Activated naive CD8-positive, alpha-beta T cell treated with anti-CD3 and anti-CD28 coated beads, Interleukin-2, amount 50 U/mL, for 24 hours (primary cell): ENCODE results near the gene STAM2.
"Not testable (repeated sequence)": the region's sequence is repeated elsewhere in the genome, so short reads cannot be mapped to it uniquely, and the experiment has no call there.

Source experiments
- ATAC-seq: fragments of 150-1000 bp; cut with Tn5 transposase; one replicate; pipeline ENCODE4 v1.10.0; 2021
- DNase-seq: peaks from one replicate; pipeline ENCODE4 v3.0.0; 2021
- H3K27ac Mint-ChIP-seq: one replicate; pipeline ENCODE4 v1.8.0; 2021; ENCODE audit warnings: mild to moderate bottlenecking, mixed read lengths
- H3K27me3 Mint-ChIP-seq: one replicate; pipeline ENCODE4 v1.8.0; 2021; ENCODE audit warnings: mixed read lengths
- H3K36me3 Mint-ChIP-seq: one replicate; pipeline ENCODE4 v1.8.0; 2021; ENCODE audit warnings: low read depth, mixed read lengths
- H3K4me1 Mint-ChIP-seq: one replicate; pipeline ENCODE4 v1.8.0; 2021; ENCODE audit warnings: mixed read lengths
- H3K4me3 Mint-ChIP-seq: one replicate; pipeline ENCODE4 v1.8.0; 2021; ENCODE audit warnings: mild to moderate bottlenecking, moderate library complexity, mixed read lengths
- H3K9me3 Mint-ChIP-seq: one replicate; pipeline ENCODE4 v1.8.0; 2021; ENCODE audit warnings: mixed read lengths

STAM2 gene

DNA sequence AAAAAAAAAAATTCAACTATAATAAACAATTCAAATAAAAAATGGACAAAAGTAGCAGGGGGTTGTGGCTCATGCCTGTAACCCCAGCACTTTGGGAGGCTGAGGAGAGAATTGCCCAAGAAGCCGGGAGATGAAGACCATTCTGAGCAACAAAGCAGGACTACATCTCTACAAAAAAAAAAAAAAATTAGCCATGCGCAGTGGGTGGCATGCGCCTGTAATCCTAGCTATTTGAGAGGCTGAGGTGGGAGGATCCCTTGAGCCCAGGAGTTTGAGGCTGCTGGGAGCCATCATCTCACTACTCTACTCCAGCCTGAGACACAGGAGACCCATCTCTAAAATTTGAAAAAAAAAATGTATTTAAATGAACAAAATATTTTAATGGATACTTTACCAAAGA lies 72.3 kb downstream of the STAM2 start:
- Mint-ChIP-seq H3K4me1 (peaks cover 11% of the 10 kb centered on the region), H3K36me3 (no peaks in the 10 kb centered on the region), H3K27me3 (peaks cover 35% of the 10 kb centered on the region), H3K4me3 (no peak overlapping the region), H3K27ac (no peak overlapping the region), H3K9me3 (no peaks in the 10 kb centered on the region)
- DNase-seq (no peak), ATAC-seq (no peak)

DNA sequence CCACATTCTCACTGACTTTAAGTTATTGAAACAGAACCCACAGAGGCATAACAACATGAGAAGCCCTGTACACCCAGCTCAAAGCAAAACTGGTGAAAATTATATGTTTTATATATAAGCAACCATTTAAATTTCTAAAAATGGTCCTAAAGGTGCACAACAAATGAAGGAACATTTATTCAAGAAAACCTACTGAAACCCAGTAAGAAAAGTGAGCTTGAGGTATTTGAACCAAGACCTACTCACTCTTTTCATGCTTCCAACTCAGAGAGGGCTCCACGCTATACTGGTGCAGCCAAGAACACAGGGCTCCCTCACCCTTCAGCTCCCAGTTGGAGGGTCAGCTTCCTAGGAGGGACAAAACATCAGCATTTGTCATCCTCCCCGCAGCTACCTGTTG lies 74.6 kb downstream of the STAM2 start:
- no peaks in the 10 kb centered on the region for H3K36me3 Mint-ChIP-seq
- no peak overlapping the region for H3K4me3 Mint-ChIP-seq
- DNase-seq, result no peak
- H3K27me3 Mint-ChIP-seq, result peaks cover 50% of the 10 kb centered on the region
- H3K4me1 Mint-ChIP-seq, result peaks cover 20% of the 10 kb centered on the region
- no peak overlapping the region for H3K27ac Mint-ChIP-seq
- ATAC-seq, result no peak
- H3K9me3 Mint-ChIP-seq, result no peaks in the 10 kb centered on the region

DNA sequence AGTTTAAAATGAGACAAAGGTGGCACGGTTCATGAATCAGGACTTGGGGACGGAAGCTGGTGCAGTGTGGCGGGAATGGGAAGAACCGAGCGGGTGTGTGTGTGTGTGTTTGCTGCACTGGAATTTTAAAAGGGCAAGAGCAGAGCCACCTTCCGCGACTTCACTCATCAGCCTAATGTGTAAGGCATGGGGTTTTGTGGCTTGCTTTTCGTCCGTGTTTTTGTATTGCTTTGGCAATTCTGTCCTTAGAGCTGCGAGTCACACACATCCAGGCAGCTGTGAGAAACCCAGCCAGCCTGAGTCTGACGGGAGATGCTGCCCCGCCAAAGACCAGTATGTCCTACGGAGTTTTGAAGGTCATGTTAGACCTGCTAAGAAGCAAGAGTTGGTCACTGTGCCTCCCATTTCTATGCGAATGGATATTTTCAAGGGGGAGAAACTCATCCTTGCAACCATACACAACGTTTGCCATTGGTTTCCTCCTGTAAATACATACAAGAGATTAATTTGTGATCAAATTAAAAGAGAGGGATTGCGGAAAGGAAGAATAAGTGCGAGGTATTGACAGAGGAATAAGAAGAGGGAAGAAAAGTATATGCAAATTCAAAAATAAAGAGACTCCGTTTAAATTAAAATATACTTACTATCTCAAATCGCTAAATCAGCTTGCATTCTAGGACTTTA lies 76.1 kb downstream of the STAM2 start:
- DNase-seq, result peak; percentile 4
- H3K27me3 Mint-ChIP-seq, result peaks cover 49% of the 10 kb centered on the region

DNA sequence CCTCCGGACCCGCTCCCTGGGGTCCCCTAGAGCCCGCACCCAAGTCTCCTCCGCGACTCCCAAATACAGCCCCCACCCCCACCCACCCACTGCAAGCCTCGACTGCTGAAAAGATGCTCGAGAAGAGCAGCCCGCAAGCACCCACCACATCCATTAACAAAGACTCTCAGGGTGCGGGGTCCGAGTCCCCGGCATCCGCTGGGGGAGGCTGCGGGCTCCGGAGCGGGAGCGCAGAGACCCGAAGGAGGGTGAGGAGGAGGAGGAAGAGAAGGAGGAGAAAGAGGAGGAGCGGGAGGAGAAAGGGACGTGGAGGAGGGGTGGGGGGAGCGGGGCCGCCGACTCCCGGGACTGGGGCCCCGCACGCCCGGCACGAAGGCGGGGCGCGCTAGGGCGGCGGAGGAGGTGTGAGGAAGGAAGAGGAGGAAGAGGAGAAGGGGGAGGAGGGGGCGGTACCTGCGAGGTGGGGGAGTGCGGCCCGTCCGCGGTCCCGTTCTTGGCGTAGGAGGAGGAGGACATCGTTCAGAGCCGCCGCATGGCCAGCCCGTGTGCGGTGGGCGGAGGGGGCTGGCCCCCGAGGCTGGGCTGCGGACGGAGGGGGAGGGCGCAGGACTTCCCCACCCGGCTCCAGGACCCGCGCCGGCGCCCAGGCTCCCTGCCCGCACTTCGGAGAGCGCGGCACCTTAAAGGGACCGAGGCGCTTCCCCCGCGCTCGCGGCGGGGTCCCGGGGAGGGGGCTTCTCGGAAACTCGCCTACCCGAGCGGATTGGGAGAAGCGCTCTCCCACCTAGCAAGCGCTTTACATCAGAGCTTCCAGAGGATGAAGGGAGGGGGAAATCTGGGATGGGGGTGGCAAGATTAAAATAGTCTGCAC lies 76.8 kb downstream of the STAM2 start, which contains the start of gene CACNB4:
Gene CACNB4 (minus strand): TSS at position 549 of the 871 bp plus-strand sequence.
- no peak within 1 kb of the TSS for H3K27ac Mint-ChIP-seq
- no peaks in the 10 kb centered on the region for H3K36me3 Mint-ChIP-seq
- no peaks in the 10 kb centered on the region for H3K9me3 Mint-ChIP-seq
- peak; percentile 16 for DNase-seq
- peaks cover 44% of the 10 kb centered on the region for H3K27me3 Mint-ChIP-seq
- no peak for ATAC-seq
- peak within 1 kb of the TSS; percentile 77 for H3K4me3 Mint-ChIP-seq
- H3K4me1 Mint-ChIP-seq, result peaks cover 20% of the 10 kb centered on the region

More for the DNA sequence above, 76.1 kb downstream of the STAM2 start:
- Mint-ChIP-seq H3K4me1 (peaks cover 20% of the 10 kb centered on the region), H3K27ac (no peak overlapping the region), H3K36me3 (no peaks in the 10 kb centered on the region), H3K9me3 (no peaks in the 10 kb centered on the region), H3K4me3 (peak overlapping the region; percentile 77)
- ATAC-seq, result peak; percentile 52

DNA sequence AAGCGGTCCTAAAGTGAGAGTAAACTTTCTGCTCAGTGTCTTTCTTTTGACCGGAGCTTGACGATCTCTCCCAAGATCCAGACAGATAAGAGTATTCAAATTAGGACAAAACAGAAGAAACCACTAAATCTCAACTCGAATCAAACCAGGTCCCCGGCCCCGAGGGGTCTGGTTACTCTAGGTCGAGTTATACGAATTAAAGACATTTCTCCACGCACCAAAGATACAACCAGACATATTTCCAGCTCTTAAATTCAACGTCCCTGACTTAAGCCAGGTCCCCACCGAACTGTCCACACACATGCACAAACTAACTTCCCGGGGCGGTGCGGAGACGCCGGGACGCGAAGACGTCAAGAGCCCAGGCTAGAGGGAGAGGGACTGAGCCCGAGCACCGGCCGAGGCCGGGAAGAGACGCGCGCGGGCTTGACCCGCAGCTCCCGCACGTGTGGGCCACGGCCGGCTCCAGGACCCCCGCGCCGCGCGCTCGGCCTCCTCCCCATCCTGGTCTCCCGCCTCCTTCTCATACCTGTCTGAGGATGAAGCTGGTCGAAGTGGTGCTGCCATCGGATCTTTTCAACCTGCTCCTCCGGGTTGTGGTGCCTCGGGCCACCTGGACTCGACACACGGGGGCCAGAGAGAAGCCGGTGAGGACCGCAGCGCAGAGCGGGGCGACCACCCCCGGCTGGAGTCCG lies 77.6 kb downstream of the STAM2 start:
- no peak overlapping the region for H3K27ac Mint-ChIP-seq
- H3K9me3 Mint-ChIP-seq, result no peaks in the 10 kb centered on the region
- H3K4me1 Mint-ChIP-seq, result peaks cover 20% of the 10 kb centered on the region
- peak overlapping the region; percentile 74 for H3K4me3 Mint-ChIP-seq
- DNase-seq (peak; percentile 13), ATAC-seq (peak; percentile 22)
- H3K27me3 Mint-ChIP-seq, result peaks cover 44% of the 10 kb centered on the region
- H3K36me3 Mint-ChIP-seq, result no peaks in the 10 kb centered on the region

DNA sequence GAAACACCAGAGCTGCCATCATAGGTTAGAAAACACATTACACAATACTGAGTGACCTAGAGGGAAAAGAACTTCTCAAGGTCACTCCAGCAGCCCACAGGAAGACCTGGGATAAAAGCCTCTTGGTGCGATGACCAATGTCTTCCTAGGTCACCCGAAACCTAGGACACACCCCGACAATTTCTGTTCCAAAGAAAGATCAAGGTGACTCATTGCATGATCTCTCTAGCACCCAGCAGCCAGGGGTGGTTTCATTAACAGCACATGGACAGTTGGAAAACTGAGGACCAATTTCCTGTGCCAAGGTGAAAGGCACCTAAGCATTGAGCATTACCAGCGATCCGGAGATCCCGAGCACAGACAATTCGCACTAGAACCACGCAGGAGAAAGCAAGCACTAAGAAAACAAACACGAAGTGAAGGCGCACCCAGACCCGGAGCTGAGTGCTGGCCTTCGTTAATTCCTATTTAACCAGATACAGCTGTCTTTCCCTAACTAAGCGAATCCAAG lies 78.2 kb downstream of the STAM2 start:
- no peaks in the 10 kb centered on the region for H3K9me3 Mint-ChIP-seq
- no peak overlapping the region for H3K27ac Mint-ChIP-seq
- no peaks in the 10 kb centered on the region for H3K36me3 Mint-ChIP-seq
- DNase-seq (peak; percentile 2), ATAC-seq (no peak)
- peaks cover 39% of the 10 kb centered on the region for H3K27me3 Mint-ChIP-seq
- peaks cover 20% of the 10 kb centered on the region for H3K4me1 Mint-ChIP-seq
- peak overlapping the region; percentile 74 for H3K4me3 Mint-ChIP-seq

DNA sequence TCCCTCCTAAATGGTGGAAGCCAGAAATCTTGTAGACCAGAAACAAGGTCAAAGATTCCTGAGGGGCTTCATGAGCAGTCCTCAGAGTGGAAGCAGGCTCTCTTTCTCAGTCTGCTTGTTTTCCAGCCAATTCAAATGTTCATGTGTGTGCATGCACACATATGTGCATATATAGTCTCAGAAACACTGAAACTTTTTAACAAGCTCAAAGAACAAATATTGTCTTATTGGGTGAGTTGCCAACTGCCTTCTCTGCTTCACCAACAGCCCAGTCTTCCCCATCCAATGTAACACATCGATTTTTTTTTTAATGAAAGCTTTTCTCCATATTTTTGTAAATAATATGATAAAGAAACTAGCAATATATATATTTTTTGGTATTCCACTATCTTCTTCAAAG lies 80.4 kb downstream of the STAM2 start:
- H3K27ac Mint-ChIP-seq, result no peak overlapping the region
- no peak for DNase-seq
- H3K4me3 Mint-ChIP-seq, result no peak overlapping the region
- peaks cover 28% of the 10 kb centered on the region for H3K27me3 Mint-ChIP-seq
- H3K4me1 Mint-ChIP-seq, result peaks cover 18% of the 10 kb centered on the region
- no peaks in the 10 kb centered on the region for H3K9me3 Mint-ChIP-seq
- no peak for ATAC-seq
- H3K36me3 Mint-ChIP-seq, result no peaks in the 10 kb centered on the region

DNA sequence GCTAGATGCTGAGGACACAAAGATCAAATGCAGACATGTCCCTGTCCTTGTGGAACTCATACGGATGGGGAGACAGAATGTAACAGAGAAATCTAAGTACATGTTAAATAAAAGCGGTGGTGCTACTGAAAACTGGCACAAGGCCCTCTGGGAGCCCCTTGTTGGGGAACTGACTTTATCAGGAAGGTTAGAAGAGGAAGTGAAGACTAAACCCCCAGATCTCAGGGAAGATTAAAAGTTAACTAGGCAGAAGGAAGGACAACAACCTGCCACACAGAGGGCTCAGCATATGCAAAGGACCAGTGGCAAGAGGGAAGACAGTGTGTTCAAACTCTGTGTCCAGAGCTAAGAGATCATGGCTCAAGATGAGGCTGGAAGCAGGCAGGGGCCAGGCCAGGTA lies 81.5 kb downstream of the STAM2 start:
- Mint-ChIP-seq H3K27ac (no peak overlapping the region), H3K4me3 (no peak overlapping the region), H3K9me3 (no peaks in the 10 kb centered on the region), H3K4me1 (peaks cover 9% of the 10 kb centered on the region), H3K27me3 (peaks cover 17% of the 10 kb centered on the region), H3K36me3 (no peaks in the 10 kb centered on the region)
- DNase-seq, result no peak
- ATAC-seq, result no peak

DNA sequence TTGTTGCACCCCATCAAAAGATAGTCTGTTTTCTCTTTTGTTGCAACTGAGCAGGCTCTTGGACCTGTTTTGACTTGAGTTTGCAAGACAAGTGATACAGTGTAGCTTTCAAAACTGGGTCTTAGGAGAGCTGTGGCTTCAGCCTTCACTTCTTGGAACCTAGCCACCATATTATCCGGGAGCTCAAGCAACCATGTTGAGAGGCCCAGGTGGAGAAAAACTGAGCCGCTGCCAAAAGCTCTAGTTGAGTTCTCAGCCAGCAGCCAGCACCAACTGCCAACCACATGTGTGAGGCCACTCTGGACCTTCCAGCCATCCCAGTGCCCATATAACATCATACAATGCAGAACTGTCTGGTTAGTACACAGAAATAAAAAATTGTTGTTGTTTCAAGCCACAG lies 82.1 kb downstream of the STAM2 start:
- Mint-ChIP-seq H3K4me3 (no peak overlapping the region), H3K4me1 (peaks cover 9% of the 10 kb centered on the region), H3K27me3 (peaks cover 16% of the 10 kb centered on the region), H3K36me3 (no peaks in the 10 kb centered on the region), H3K27ac (no peak overlapping the region), H3K9me3 (no peaks in the 10 kb centered on the region)
- DNase-seq (no peak), ATAC-seq (no peak)

DNA sequence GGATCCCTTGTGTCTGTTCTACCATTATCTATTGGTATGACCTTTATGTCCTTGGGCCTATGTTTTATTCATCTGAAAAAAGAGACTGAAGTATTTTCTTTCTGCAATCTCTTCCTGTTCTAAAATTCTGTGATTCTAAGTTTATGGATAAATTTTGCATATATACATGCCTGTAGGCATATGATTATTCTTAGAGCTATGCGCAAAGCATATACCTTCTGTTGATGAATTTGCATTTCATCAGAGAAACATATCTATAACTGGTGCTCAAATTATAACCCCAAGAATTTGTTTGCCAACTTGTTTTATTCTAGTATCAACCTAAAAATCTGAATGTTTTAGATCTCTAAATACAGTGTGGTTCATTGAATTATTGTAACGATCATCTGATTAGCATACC lies 83.5 kb downstream of the STAM2 start:
- H3K4me1 Mint-ChIP-seq, result peaks cover under 1% of the 10 kb centered on the region
- no peak for ATAC-seq
- H3K4me3 Mint-ChIP-seq, result no peak overlapping the region
- DNase-seq, result no peak
- no peaks in the 10 kb centered on the region for H3K36me3 Mint-ChIP-seq
- H3K9me3 Mint-ChIP-seq, result no peaks in the 10 kb centered on the region
- H3K27ac Mint-ChIP-seq, result no peak overlapping the region
- H3K27me3 Mint-ChIP-seq, result peaks cover 7% of the 10 kb centered on the region

DNA sequence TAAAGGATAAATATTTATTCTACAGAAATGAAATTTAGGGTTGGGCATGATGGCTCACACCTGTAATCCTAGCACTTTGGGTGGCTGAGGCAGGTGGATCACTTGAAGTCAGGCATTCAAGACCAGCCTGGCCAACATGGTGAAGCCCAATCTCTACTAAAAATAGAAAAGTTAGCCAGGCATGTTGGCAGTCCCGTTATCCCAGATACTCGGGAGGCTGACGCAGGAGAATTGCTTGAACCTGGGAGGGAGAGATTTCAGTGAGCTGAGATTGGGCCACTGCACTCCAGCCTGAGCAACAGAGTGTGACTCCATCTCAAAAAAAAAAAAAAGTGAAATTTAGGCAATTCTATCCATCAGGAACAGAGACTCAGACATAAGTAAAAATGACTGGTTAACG lies 84.8 kb downstream of the STAM2 start:
- not testable (repeated sequence) for H3K27ac Mint-ChIP-seq, H3K4me1 Mint-ChIP-seq, H3K27me3 Mint-ChIP-seq, H3K36me3 Mint-ChIP-seq, DNase-seq, H3K4me3 Mint-ChIP-seq, H3K9me3 Mint-ChIP-seq, ATAC-seq

DNA sequence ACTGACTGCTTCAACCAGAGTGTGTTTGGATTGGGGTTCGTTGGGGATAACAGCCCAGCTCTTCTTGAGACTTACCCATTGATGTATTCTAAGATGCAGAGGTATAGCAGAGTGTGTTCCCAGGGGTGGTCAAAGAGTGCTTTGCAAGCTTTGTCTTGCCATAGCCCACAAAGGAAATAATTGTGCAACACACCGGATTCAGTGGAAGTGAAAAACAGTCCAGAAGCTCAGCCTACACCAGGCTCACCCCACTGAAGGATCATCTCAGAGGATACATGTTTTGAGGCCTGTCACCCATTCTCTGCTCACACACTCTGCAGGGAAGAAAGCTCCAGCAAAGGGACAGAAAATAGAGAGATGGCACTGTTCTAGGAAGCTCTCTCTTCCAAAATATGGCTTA lies 86.3 kb downstream of the STAM2 start:
- ATAC-seq (no peak), DNase-seq (no peak)
- no peak overlapping the region for H3K4me3 Mint-ChIP-seq
- no peaks in the 10 kb centered on the region for H3K27me3 Mint-ChIP-seq
- H3K27ac Mint-ChIP-seq, result no peak overlapping the region
- no peaks in the 10 kb centered on the region for H3K9me3 Mint-ChIP-seq
- H3K36me3 Mint-ChIP-seq, result no peaks in the 10 kb centered on the region
- H3K4me1 Mint-ChIP-seq, result no peaks in the 10 kb centered on the region

DNA sequence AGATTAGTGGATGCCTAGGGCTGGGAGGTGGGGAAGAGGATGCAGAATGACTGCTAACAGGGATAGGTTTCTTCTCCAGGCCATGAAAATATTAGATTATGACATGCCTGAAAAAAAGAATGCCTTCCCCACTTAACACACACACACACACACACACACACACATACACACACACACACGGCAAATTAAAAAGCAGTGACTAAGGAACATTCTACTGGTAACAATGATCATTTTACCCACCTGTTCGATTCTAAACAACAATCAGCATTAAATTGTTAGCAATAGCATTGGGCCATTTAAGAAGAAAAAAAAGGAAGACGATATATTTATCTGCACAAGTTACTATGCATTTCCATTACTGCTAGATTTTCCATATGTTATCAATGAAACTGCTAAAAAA lies 87.6 kb downstream of the STAM2 start:
- no peak overlapping the region for H3K27ac Mint-ChIP-seq
- no peaks in the 10 kb centered on the region for H3K4me1 Mint-ChIP-seq
- DNase-seq (no peak), ATAC-seq (no peak)
- H3K4me3 Mint-ChIP-seq, result no peak overlapping the region
- no peaks in the 10 kb centered on the region for H3K27me3 Mint-ChIP-seq
- H3K9me3 Mint-ChIP-seq, result no peaks in the 10 kb centered on the region
- no peaks in the 10 kb centered on the region for H3K36me3 Mint-ChIP-seq

DNA sequence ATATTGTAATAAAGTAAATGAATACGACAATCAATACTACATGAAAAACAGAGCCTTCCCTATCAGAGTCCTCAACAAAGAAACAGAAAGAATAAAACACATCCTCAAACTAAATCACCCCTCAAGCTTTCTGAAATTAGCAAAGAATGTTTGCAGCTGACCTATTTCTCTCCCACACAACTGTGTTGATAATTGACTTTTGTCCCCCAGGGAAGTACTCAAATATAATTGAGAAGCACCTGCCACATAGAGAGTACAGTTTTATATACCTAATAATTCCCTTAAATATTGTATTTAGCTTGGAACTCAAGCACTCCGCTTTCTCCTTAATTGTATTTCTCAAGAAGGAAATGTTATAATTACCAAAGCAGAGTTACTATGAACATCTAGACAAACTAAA lies 89.3 kb downstream of the STAM2 start:
- H3K36me3 Mint-ChIP-seq, result no peaks in the 10 kb centered on the region
- DNase-seq, result no peak
- H3K9me3 Mint-ChIP-seq, result no peaks in the 10 kb centered on the region
- H3K27ac Mint-ChIP-seq, result no peak overlapping the region
- H3K27me3 Mint-ChIP-seq, result no peaks in the 10 kb centered on the region
- H3K4me3 Mint-ChIP-seq, result no peak overlapping the region
- no peak for ATAC-seq
- H3K4me1 Mint-ChIP-seq, result no peaks in the 10 kb centered on the region
